ENCODE results near the gene NAP1L1.

NAP1L1 gene

DNA sequence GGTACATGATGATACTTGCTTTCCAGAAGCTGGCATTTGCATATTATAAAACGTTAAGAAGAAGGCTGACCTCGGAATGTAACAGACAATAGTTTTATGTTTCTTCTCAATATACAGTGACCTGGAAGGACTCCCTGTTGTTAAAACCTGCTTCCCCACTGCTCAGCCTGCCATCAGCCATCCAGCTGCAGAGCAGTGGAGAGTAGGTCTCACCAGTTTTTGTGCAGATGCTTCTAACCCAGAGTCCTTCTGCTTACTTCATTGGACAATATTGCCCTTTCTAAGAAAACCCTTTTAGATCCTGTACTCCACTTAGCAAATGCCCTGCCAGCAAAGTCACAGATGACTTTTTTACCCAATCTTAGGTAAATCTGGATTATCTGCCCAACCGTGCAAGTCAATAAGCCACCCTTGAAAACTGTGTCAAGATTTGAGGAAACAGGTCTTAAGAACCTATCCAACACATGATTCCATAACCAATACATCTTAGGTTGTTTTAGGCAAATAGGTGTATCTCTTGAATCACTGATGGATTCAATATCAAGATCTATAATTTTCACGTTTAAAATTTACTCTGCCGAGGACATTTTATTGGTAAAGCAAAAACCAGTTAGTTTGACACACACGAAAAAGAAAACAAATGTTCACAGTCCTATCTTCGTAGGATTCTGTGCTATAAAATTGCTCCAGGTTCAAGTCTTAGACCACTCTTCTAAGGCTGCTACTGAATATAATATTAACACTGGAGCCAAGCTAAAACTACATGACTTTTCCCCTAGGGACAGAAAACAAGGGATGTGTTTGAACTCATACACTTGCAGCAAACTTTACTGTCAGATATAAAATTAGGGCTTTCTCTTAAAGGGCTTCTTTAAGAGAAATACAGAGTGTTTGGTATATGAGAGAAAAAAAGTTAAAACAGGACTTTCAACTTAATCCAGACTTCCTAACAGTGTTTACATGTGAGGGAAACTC, 58.6 kb downstream of the NAP1L1 start:
- no peak for TF ChIP-seq ZNF274 (IDR thresholded peaks at IDR 0.05; ENCODE audit: low read depth, low read length)
- no peak overlapping the region for H3K4me3 ChIP-seq (ENCODE audit: low read length)

DNA sequence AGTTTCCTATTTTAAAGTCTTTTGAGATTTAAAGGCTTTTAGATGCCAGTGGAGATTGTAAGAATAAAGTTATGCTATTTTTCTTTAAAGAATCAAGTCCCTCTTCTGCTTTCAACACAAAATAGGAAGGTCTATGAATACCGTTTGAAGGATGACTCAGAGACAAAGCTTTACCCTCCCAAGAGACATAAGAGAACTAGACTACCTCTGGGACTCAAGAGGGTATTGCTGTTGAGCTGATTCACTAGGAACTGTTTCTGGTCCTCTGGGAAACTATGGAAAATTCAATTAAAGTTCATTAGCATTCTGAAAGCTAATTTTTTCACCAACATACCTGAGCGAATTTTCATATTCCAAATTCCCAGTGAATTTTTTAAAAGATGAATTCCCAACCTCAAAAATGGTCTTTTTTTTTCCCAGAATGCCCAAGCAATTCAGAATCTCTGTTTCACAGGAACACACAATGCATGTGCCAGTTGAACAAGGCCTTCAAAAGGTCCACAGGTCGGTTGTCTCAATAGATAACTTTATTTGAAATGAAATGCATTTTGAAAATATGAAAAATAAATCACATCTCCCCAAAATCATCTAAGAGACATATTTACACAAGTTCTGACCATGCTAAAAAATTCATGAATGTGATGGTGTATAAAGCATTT, 59.4 kb downstream of the NAP1L1 start:
- TF ChIP-seq ZNF274 (IDR thresholded peaks at IDR 0.05; ENCODE audit: low read depth, low read length), result no peak
- no peak overlapping the region for H3K4me3 ChIP-seq (ENCODE audit: low read length)

DNA sequence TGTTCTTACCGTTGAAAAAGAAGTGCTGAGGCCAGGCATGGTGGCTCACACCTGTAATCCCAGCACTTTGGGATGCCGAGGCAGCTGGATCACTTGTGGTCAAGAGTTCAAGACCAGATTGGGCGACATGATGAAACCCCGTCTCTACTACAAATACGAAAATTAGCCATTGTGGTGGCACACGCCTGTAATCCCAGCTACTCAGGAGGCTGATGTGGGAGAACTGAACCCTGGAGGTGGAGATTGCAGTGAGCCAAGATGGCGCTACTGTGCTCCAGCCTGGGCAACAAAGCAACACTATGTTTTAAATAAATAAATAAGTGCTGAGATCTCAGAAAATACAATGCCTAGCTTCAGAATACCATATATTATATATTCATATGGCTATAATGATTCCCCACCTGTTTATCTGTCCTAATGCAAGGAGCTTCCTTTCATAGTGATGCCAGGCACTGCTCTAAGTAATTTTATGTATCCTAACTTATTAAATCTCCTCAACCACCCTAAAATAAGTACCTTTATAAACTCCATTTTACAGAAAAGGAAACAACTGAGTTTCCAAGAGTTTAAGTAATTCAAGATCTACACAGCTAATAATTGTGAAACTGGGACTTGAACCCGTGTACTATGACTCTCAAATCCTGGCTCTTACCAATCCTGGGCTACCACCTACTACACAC, 60.2 kb downstream of the NAP1L1 start:
- no peak for TF ChIP-seq ZNF274 (IDR thresholded peaks at IDR 0.05; ENCODE audit: low read depth, low read length)
- H3K4me3 ChIP-seq (ENCODE audit: low read length), result no peak overlapping the region

DNA sequence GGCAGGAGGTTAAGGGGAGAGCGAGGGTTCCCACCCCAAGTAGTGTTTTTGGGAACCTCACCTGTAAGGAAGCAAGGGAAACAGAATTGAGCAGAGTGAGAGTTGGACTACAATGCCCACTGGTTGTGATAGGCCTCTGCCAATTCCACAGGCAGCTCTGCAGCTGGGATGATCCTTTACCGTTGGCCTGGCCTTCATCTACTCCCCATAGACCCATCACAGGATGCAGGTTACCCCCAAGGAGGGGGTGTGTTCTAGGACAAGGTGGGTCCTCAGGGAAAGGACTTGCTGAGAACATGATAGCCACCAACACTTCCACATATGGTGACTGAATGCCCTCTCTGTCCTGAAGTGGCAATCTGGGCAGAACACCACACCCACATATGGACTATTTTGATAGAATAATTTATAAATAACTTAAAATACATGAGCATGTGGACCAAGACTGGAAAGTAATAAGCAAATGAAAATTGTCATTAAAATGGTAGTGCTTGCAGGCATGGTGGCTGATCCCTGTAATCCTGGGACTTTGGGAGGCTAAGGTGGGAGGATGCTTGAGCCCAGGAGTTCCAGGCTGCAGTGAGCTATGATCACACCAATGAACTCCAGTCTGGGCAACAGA, 61.3 kb downstream of the NAP1L1 start:
- no peak overlapping the region for H3K4me3 ChIP-seq (ENCODE audit: low read length)
- TF ChIP-seq ZNF274 (IDR thresholded peaks at IDR 0.05; ENCODE audit: low read depth, low read length), result no peak

DNA sequence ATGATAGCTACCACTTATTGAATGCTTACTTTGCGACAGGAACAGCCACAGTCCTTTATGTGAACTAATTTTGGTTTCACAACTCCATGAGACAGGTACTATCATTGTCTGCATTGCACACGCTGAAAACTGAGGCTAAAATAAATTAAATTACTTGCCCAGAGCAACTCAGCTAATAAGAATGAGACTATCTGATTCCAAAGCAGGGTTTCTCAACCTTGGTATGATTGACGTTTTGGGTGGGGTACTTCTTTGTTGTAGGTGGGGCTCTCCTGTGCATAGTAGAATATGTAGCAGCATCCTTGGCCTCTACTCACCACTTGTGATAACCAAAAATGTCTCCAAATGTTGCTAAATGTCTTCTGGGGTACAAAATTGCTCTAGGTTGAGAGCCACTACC, 62.0 kb downstream of the NAP1L1 start:
- H3K4me3 ChIP-seq (ENCODE audit: low read length), result no peak overlapping the region
- no peak for TF ChIP-seq ZNF274 (IDR thresholded peaks at IDR 0.05; ENCODE audit: low read depth, low read length)

DNA sequence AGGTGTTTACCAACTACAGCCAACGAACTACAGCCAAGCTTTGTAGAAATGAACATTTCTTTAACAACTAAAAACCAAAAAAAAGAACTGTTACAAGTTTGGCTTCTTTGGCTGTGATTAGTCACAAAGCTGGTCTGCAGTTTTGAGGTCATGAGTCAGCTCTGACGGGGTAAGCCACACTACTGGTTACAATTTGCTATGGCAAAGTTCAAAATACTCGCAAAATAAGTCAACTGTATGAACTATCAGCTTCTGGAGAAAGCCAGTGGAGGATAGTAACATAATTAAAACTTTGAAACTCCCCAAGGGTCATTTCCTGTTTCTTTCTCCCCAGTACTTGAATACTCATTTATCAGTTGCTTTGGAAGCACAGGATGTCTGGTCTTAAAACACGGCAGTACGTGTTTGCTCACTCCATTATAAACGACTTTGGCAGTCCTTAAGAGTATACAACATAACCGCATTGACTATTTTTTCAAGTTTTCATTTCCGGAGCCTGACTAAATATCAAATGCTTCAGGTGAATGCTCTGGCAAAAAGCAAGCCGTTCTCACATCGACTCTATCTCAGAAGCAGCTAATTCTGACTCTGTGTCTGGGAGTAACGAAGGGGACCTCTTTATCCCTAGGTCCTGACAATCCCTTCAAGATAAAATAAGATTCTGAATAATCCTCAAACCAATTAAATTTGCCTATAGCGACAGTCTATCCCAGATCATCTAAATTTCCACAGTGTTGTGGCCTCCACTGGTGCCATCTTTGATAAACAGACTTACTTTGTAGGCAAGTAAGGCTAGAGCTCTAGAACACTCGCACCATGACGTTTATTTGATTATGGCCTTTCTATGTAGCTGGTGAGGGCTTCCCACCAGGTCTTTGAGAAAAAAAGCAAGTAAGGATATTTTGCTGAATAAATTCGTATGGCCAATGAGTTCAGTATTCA, 63.5 kb downstream of the NAP1L1 start:
- H3K4me3 ChIP-seq (ENCODE audit: low read length), result no peak overlapping the region
- no peak for TF ChIP-seq ZNF274 (IDR thresholded peaks at IDR 0.05; ENCODE audit: low read depth, low read length)

DNA sequence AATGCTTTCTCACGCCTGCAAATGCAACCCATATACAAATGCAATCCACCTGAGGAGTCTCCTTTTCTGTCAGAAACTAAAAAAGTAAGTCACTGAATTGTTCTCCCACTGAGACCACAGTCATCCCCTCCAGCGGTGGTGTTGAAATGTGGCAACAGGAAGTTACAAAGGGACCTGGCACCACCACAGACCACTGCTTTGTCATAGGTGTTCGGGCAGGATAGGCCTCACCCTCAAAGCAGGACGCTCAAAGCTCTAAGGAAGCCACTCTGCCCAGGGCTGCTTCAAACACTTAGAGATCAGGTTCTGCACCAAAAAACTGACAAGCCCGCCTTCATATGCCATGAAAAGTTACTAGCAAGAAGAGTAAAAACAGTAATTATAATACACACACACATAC, 64.2 kb downstream of the NAP1L1 start:
- H3K4me3 ChIP-seq (ENCODE audit: low read length), result no peak overlapping the region; the same call in 1 of the 2 replicates
- no peak for TF ChIP-seq ZNF274 (IDR thresholded peaks at IDR 0.05; ENCODE audit: low read depth, low read length)

DNA sequence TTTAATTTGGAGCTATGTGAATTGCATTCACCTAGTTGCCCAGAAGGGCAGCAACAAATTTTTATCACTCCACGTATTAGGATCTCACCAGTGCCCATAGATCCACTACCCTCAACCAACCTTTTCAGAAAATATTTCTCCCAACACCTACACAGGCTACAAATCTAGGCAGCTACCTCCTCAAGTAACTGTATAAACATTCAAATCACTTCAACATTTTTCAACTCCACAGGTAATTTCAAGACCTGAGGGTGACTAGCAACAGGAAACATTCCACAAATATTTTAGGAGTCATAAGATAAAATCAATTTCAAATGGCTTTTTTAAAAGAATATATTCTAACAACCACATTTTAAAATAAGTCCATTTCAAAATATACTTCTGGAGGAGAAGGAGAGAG, 65.8 kb downstream of the NAP1L1 start:
- H3K4me3 ChIP-seq (ENCODE audit: low read length), result no peak overlapping the region
- no peak for TF ChIP-seq ZNF274 (IDR thresholded peaks at IDR 0.05; ENCODE audit: low read depth, low read length)

DNA sequence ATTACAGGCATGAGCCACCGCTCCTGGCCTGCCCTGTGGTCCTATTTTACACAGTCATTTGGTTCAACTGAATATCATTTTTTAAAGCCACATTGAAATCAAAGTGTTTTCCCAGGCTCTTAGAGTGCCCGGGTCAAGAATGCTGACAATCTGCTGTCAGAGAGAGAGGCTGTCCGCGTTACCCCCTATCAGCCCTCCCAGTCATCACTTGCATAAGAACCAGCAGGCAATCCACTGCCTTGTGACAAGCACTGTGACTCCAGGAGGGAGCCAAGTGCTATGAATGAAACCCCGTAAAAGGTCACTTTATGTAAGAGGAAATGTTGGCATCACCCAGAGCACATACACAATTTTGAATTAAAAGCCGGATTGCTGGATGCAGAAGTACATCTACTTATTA, 66.4 kb downstream of the NAP1L1 start:
- TF ChIP-seq ZNF274 (IDR thresholded peaks at IDR 0.05; ENCODE audit: low read depth, low read length), result no peak
- H3K4me3 ChIP-seq (ENCODE audit: low read length), result no peak overlapping the region

DNA sequence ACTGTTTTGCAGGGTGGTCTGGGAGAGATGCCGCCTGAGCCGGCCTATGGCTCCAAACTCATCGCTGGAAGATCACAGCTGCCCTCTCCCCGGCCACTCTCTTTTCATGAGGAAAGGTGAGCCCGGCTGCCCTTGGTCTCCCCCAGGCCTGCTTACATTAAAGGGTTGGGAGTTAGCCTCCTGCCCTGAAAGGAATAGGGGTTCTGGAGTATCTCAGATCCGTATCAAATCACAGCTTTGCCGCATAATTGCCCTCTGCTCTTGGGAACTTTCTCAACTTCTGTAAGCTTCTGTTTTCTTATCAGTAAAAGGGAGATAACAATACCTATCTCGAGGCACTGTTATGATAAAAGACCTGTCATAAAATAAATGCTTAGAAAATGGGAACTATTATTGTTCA, 70.5 kb downstream of the NAP1L1 start:
- H3K4me3 ChIP-seq (ENCODE audit: low read length), result no peak overlapping the region
- TF ChIP-seq ZNF274 (IDR thresholded peaks at IDR 0.05; ENCODE audit: low read depth, low read length), result no peak

DNA sequence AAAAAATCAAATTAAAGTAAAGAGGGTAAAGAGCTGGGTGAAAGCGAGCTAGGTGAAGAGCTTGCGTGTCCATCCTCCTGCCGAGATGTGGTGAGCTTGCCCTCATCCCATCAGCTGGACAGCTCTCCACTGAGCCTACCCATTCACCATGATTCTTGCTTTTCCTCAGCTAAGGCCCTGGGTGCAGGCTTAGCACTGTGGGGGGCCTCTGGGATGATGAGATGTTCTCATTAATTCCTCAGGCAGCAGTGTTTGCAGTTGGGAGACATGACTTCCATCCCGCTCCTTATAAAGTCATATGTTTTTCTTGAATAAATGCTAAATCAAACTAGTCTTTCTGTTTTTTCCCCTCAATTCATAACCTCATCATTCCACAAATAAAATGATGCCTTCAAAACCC, 70.9 kb downstream of the NAP1L1 start:
- H3K4me3 ChIP-seq (ENCODE audit: low read length), result no peak overlapping the region
- no peak for TF ChIP-seq ZNF274 (IDR thresholded peaks at IDR 0.05; ENCODE audit: low read depth, low read length)

DNA sequence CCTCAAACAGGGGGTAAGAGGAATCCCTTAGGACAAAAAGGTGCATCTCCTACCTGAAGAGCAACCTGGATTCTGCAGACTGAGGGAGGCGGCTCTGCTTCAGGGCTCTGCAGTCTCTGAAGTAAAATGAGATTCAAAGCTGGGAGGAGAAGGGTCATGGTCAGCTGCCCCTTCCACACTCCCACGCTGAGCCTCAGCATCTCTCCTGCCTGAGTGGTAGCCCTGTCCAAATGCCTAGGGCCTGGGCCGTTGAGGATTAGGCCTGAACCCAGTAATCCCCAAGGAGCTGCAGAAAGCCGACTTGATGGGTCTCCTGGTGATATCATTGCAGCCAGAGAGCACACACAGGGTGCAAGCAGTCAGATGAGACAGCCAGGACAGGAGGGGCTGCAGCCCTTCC, 71.8 kb downstream of the NAP1L1 start:
- no peak for TF ChIP-seq ZNF274 (IDR thresholded peaks at IDR 0.05; ENCODE audit: low read depth, low read length)
- H3K4me3 ChIP-seq (ENCODE audit: low read length), result no peak overlapping the region
